Testis (tissue), 2 donors: ENCODE results near the gene PRR18.

Source experiments
- CTCF ChIP-seq, 3 experiments: fragments of 450-650 bp in 2 of 3; fragments of 200-600 bp in 1 of 3; sonication (generic) in 1 of 3; IDR thresholded peaks; one replicate each; pipeline ENCODE4 v1.5.1; 2016 to 2019; ENCODE audit warnings: antibody characterized with exemption in 3 of 3, mild to moderate bottlenecking in 2 of 3, moderate library complexity in 1 of 3
- POLR2A ChIP-seq: fragments of 450-650 bp; IDR thresholded peaks from one replicate; pipeline ENCODE4 v1.6.1; 2017; ENCODE audit warnings: antibody characterized with exemption, mild to moderate bottlenecking, moderate library complexity

- TF ChIP-seq POLR2A (no peak), CTCF (IDR thresholded peaks at IDR 0.05) (no peak)
Observed at GRCh38 chr6:166284640-166285039, 23.6 kb downstream of the PRR18 start.
